Measurements from ENCODE around the gene CLEC19A.

CLEC19A gene

GRCh38 chr16:19285431-19285830 lies at the start of gene CLEC19A:
CLEC19A (plus strand) TSS chr16:19285731; CDS start chr16:19285852, 121 bp downstream.
- no peak for DNase-seq (ENCODE audit: low read depth)

- DNase-seq (ENCODE audit: low read depth), result no peak
These were observed 49.6 kb upstream of the CLEC19A start for GRCh38 chr16:19235886-19236285.

GRCh38 chr16:19236561-19237209 lies 48.8 kb upstream of the CLEC19A start:
- DNase-seq (ENCODE audit: low read depth), result no peak

GRCh38 chr16:19238406-19238805 lies 47.1 kb upstream of the CLEC19A start:
- DNase-seq (ENCODE audit: low read depth), result no peak

- DNase-seq (ENCODE audit: low read depth), result no peak
These were observed 45.9 kb upstream of the CLEC19A start for GRCh38 chr16:19239511-19240155.

GRCh38 chr16:19240494-19240893 lies 45.0 kb upstream of the CLEC19A start:
- DNase-seq (ENCODE audit: low read depth), result no peak

DNA sequence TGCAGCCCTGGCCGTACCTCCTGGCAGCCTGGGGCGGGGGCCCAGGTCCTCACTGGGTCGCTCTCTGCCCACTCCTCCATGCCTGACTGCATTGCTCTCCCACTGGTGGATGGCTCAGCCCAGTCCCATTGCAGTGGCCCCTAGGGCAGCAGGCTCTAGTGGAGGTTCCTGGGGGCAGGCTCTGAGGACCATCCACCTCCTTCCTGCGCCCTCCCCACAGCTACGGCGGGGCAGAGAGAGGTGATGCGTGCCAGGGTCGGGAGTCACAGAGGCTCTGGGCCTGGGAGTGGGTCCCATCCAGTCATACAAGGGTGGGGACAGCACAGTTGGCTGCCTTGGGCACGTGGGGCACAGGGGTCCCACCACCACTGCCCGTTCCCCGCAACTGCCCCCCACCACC lies 44.0 kb upstream of the CLEC19A start:
- no peak for DNase-seq (ENCODE audit: low read depth)

GRCh38 chr16:19242186-19242585 lies 43.3 kb upstream of the CLEC19A start:
- no peak for DNase-seq (ENCODE audit: low read depth)

DNA sequence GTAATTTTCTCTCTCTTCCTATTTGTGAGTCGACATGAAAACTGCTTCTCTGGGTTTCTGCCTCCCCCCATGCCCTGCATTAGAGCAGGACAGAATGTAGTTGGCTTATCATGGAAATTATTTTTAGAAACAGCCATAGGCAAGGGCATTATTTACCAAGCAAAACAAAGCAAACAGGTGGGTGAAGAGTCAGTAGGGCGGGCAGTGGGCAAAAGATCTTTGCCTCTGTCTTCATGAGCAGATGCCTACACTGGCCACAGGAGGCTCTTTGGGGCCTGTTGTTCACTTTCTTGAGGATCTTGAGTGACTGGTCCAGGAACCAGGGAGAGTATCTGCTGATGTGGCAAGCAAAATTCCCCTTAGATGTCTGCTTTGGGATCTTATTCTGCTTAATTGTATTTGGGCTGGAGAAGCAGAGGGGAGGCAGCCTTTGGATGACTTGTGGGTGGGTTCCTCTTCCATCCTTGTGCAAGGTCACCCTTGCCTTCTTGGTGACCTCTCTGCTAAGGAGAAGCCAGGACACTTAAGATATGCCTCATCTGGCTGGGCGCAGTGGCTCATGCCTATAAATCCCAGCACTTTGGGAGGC lies 42.5 kb upstream of the CLEC19A start:
- DNase-seq (ENCODE audit: low read depth), result no peak

- no peak for DNase-seq (ENCODE audit: low read depth)
These were observed 40.1 kb upstream of the CLEC19A start for GRCh38 chr16:19245326-19245925.

- DNase-seq (ENCODE audit: low read depth), result no peak
These were observed 32.6 kb upstream of the CLEC19A start for GRCh38 chr16:19252904-19253303.

DNA sequence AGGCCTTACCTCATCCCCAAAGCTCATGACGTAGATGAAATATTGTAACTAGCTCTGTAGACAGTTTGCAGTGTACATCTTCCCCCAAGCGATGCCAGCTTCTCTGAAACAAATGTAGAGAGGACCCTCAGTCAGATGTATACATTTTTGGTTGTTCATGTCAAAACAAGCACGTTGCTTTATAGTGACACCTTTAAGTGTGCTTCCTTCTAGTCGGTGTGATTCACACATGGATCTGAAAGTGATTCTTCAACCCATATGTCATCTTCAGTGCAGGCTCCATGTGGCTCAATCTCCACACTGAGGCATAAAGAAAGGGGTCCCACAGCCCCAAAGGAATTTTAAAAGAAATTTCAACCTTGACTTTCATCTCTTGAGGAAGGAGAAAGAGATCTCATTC lies 30.9 kb upstream of the CLEC19A start:
- no peak for DNase-seq (ENCODE audit: low read depth)

GRCh38 chr16:19264123-19264673 lies 21.3 kb upstream of the CLEC19A start:
- DNase-seq (ENCODE audit: low read depth), result no peak

DNA sequence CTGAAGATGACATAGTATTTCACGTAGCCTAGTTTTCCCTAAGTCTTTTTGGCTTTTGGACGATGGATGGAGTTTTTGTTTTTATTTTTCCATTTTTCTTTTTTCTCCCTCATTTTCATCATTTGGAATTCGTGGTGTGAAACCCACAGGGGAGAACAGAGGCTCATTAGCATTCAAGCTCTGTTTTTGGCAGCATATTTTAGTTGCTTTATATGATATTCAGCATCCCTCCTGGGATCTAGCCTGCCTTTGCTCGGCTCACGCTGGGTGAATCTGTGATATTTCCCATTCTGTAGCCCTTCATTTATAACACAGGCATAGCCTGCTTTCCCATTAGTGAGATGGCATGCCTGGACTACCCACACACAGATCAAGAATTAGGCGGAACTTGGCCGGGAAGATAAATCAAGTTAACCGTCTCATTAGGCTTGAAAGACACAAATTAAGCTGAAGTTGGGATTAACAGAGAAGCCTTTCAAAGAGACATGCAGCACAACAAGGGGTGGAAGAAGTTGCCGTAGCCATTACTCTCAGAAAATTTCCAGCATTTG lies 20.1 kb upstream of the CLEC19A start:
- DNase-seq (ENCODE audit: low read depth), result no peak

GRCh38 chr16:19266774-19267173 lies 18.8 kb upstream of the CLEC19A start:
- DNase-seq (ENCODE audit: low read depth), result no peak

GRCh38 chr16:19269098-19269497 lies 16.4 kb upstream of the CLEC19A start:
- no peak for DNase-seq (ENCODE audit: low read depth)

DNA sequence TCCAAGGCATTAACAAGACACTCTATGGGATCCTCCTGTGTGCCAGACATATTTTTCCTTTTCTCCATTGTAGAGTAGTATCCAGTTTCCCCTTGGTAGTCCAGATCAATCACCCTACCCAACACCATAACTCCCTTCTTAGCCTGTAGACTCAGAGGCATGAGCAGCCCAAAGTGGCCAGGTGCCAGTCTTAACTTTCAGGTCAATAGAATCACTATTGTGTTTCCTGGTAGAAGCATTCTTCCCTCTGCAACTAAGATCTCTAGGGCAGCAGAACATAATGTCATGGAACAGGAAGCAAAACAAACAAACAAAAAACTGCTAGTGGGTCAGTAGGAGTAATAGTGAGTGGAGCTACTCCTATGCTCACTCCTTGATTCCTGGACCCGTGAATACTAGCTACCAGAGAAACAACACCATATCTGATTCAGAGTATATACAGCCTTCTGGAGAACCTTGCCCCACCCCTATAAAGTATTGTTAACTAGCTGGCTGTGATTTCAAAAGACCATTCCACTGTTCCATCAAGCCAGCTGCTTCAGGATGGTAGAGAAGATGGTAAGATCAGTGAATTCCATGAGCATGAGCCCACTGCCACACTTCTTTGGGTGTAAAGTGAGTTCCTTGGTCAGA lies 11.2 kb upstream of the CLEC19A start:
- DNase-seq (ENCODE audit: low read depth), result no peak

GRCh38 chr16:19278403-19278802 lies 7.1 kb upstream of the CLEC19A start:
- no peak for DNase-seq (ENCODE audit: low read depth)

DNA sequence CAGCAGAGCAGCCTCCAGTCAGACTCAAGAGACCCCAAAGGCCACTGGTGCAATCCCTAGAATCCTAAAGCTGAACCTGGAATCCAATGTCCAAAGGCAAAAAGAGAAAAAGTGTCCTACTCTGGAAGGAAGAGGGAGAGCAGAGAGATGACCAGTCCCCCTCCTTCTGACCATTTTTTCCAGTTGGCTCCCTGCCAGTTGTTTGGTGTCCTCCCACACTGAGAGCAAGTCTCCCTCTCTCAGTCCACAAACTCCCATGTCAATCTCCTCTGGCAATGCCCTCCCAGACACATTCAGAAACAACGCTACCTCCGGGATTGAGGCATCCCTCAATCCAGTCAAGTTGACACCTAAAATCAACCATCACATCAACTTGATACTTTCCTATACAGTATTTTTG lies 4.3 kb upstream of the CLEC19A start:
- DNase-seq (ENCODE audit: low read depth), result no peak

DNA sequence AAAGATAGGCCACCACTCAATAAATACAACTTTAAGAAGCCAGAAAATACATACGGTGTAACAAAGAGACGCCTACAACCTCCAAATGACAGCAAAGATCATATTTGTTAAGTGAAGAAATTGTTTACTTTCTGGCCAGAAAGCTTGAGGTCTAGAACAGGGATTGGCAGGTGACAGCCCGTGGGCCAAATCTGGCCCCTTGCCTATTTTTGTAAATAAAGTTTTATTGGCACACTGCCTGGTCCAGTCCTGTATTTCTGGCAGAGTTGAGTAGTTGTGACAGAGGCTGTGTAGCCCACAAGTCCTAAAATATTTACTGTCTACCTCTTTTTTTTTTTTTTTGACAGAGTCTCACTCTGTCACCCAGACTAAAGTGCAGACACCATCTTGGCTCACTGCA lies 3.4 kb upstream of the CLEC19A start:
- no peak for DNase-seq (ENCODE audit: low read depth)

DNA sequence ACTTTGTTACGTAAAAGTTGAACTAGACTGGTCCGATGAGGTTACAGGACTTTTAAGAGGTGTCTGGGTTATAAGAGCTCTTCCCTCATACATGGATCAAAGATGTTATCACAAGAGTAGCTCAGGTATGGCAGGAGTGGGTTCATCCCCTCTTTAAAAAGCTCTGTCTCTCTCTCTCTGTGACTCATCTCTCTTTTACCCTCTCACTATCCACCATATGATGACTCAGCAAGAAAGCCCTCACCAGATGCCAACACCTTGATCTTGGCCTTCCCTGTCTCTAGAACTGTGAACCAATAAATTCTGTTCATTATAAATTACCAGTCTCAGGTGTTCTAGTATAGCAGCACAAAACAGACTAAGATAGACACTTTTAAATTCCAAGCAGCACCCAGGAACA lies 1.9 kb upstream of the CLEC19A start:
- no peak for DNase-seq (ENCODE audit: low read depth)

DNA sequence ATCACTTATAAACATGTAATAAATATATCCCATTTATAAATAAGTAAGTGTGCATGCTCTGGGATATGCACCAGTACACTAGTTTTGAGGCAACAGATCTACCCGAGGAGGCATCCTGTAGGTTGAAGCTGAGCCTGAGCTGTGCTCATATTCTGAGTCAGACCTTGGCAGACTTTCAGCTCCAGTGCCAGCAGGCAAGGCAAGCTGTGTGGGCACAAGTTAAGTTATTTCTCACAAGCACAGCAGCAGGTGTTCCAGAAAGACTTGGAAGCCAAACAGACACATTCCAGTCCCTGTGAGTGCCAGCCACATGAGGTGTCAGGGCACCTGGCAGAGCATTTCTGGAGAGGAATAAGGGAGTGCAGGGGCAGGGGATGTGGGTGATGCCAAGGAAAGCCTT lies 1.3 kb upstream of the CLEC19A start:
- no peak for DNase-seq (ENCODE audit: low read depth)
